Vagina (tissue), 2 donors: ENCODE data around the gene AP3D1. TPM values are rescaled to one million over a fixed set of nuclear protein-coding genes. Genes with fewer than 3 reads are reported as not detected.

Experiments
- DNase-seq, 2 donors: peaks; one replicate each; pipeline ENCODE4 v3.0.0-alpha.2; 2017; ENCODE audit errors: extremely low spot score in 2 of 2
- H3K27ac ChIP-seq: fragments of 200-600 bp; sonication (generic); one replicate; pipeline ENCODE4 v1.5.1; 2019
- H3K27me3 ChIP-seq: fragments of 200-600 bp; sonication (generic); one replicate; pipeline ENCODE4 v1.5.1; 2019
- H3K36me3 ChIP-seq, 2 donors: fragments of 200-600 bp; sonication (generic); one replicate each; pipeline ENCODE4 v1.5.1; 2017 to 2019
- H3K4me1 ChIP-seq: fragments of 200-600 bp; sonication (generic); one replicate; pipeline ENCODE4 v1.5.1; 2019
- H3K4me3 ChIP-seq, 2 donors: fragments of 200-600 bp; sonication (generic); 1 replicate in 1 of 2; 2 replicates in 1 of 2; pipeline ENCODE4 v1.5.1; 2016 to 2019
- H3K9me3 ChIP-seq: fragments of 200-600 bp; sonication (generic); one replicate; pipeline ENCODE4 v1.5.1; 2019
- CTCF ChIP-seq, 3 experiments: fragments of 450-650 bp in 2 of 3; fragments of 200-600 bp in 1 of 3; sonication (generic) in 1 of 3; IDR thresholded peaks; one replicate each; pipeline ENCODE4 v1.5.1; 2017 to 2019; ENCODE audit warnings: antibody characterized with exemption in 3 of 3, mild to moderate bottlenecking in 2 of 3, moderate library complexity in 2 of 3
- POLR2A ChIP-seq, 2 donors: fragments of 450-650 bp; IDR thresholded peaks; one replicate each; pipeline ENCODE4 v1.6.1; 2017; ENCODE audit warnings: antibody characterized with exemption in 2 of 2, mild to moderate bottlenecking in 2 of 2, moderate library complexity in 2 of 2
- POLR2AphosphoS5 ChIP-seq, 2 donors: sonication (generic); formaldehyde crosslinking; IDR thresholded peaks; one replicate each; pipeline ENCODE4 v1.9.0; 2017; ENCODE audit warnings: antibody characterized with exemption in 2 of 2, mild to moderate bottlenecking in 2 of 2, low read depth in 1 of 2; ENCODE audit not compliant: insufficient read depth in 1 of 2
- intact Hi-C: fragments of 100-400 bp; cut with DNase I; formaldehyde crosslinking; loops from one replicate; pipeline ENCODE4 v1.15.1; 2023
- total RNA-seq: library from RNA; depleted of rRNA; stranded (reverse); fragments of >200 nt; gene quantifications from one replicate; pipeline ENCODE4 v1.2.3, GENCODE V29; 2016

AP3D1 gene
- total RNA-seq, 1 donor from 2014 or later = 62.9 TPM

GRCh38 chr19:2117215-2117960 lies 34.0 kb downstream of the AP3D1 start:
- TF ChIP-seq POLR2A (IDR thresholded peaks at IDR 0.05) = no peak
- TF ChIP-seq POLR2AphosphoS5 (IDR thresholded peaks at IDR 0.05; ENCODE audit: insufficient read depth in 1 of 2, low read depth in 1 of 2) = no peak
- no peak for TF ChIP-seq CTCF (IDR thresholded peaks at IDR 0.05)
- H3K36me3 ChIP-seq = peaks cover 0 to 97% of the 10 kb centered on the region in 2 donors
- H3K4me1 ChIP-seq = no peaks in the 10 kb centered on the region
- intact Hi-C loops = no loop called here
- H3K9me3 ChIP-seq = no peaks in the 10 kb centered on the region
- no peak for DNase-seq
- H3K27ac ChIP-seq = no peak overlapping the region
- no peaks in the 10 kb centered on the region for H3K27me3 ChIP-seq
- no peak overlapping the region for H3K4me3 ChIP-seq

DNA sequence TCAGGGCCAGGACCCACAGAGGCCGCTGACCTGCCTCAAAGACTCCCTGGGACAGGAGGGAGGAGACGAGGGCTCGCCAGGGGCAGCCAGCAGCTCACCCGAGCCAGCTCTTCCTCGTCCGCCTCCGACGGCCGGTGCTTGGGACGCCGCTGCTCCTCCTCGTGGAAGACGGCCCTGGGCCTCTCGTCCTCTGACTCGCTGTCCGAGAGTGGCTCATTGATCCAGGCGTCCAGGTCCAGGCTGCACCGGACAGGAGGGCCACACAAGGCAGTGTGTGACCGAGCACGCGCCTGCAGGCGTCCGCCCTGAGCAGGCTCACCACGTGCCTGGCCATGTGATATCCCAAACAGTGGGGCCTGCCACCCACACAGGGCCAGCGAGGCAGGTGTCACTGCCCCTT lies 34.9 kb downstream of the AP3D1 start:
- intact Hi-C loops = no loop called here

DNA sequence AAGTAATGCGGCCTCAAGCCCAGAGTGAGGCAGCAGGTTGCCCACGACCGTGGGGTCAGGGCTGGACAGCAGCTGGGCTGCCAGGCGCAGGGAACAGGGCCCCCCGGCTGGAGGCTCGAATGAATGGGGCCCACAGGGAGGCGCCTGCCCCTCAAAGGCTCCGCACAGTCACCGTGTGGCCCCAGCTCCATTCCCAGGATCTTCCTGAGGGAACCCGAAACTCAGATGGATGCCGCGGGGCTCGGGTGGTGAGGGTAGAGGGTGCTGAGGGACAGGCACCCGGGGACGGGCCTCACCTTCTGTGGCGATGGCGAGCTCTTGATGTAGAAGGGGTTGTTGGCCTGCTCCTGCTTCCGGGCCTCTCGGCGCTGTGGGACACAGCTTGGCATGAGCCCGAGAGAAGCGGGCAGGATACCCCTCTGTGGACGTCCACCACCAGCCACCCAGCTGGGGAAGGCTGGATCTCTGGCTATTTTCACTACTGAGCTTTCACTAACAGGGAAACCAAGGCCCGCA lies 35.4 kb downstream of the AP3D1 start:
- H3K4me1 ChIP-seq = no peaks in the 10 kb centered on the region
- H3K27me3 ChIP-seq = no peaks in the 10 kb centered on the region
- no peak for DNase-seq
- H3K4me3 ChIP-seq = no peak overlapping the region
- intact Hi-C loops = no loop called here
- H3K27ac ChIP-seq = no peak overlapping the region
- TF ChIP-seq POLR2AphosphoS5 (IDR thresholded peaks at IDR 0.05; ENCODE audit: insufficient read depth in 1 of 2, low read depth in 1 of 2) = no peak
- no peak for TF ChIP-seq POLR2A (IDR thresholded peaks at IDR 0.05)
- no peak for TF ChIP-seq CTCF (IDR thresholded peaks at IDR 0.05)
- peaks cover 0 to 97% of the 10 kb centered on the region in 2 donors for H3K36me3 ChIP-seq
- no peaks in the 10 kb centered on the region for H3K9me3 ChIP-seq

More for the DNA sequence above, 34.9 kb downstream of the AP3D1 start:
- no peak for DNase-seq
- TF ChIP-seq CTCF (IDR thresholded peaks at IDR 0.05) = no peak
- no peak for TF ChIP-seq POLR2A (IDR thresholded peaks at IDR 0.05)
- no peak for TF ChIP-seq POLR2AphosphoS5 (IDR thresholded peaks at IDR 0.05; ENCODE audit: insufficient read depth in 1 of 2, low read depth in 1 of 2)
- H3K36me3 ChIP-seq = peaks cover 0 to 97% of the 10 kb centered on the region in 2 donors
- no peaks in the 10 kb centered on the region for H3K27me3 ChIP-seq
- H3K9me3 ChIP-seq = no peaks in the 10 kb centered on the region
- H3K4me1 ChIP-seq = no peaks in the 10 kb centered on the region
- H3K27ac ChIP-seq = no peak overlapping the region
- H3K4me3 ChIP-seq = no peak overlapping the region

DNA sequence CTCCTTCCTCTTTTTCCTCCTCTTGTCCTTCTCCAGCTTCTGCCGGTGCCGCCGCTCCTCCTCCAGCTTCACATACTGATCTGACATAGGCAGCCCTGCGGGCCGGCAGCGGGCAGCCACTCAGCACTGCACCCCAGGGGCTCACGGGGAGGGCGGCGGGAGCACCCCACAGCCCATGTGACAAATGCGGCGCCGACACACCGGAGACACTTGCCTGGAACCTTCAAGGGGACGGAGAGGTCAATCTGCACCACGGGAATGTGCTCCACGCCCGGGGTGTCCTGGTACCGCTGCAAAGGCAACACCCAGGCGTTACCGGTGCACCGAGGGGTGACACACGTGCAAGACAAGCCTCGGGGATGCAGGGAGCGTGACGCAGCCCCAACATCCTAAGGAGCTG lies 36.0 kb downstream of the AP3D1 start:
- no peaks in the 10 kb centered on the region for H3K27me3 ChIP-seq
- H3K36me3 ChIP-seq = peaks cover 0 to 97% of the 10 kb centered on the region in 2 donors
- DNase-seq = no peak
- no peaks in the 10 kb centered on the region for H3K9me3 ChIP-seq
- no peak overlapping the region for H3K27ac ChIP-seq
- H3K4me3 ChIP-seq = no peak overlapping the region
- intact Hi-C loops = no loop called here
- TF ChIP-seq CTCF (IDR thresholded peaks at IDR 0.05) (no peak), POLR2AphosphoS5 (IDR thresholded peaks at IDR 0.05; ENCODE audit: insufficient read depth in 1 of 2, low read depth in 1 of 2) (no peak), POLR2A (IDR thresholded peaks at IDR 0.05) (no peak)
- no peaks in the 10 kb centered on the region for H3K4me1 ChIP-seq

DNA sequence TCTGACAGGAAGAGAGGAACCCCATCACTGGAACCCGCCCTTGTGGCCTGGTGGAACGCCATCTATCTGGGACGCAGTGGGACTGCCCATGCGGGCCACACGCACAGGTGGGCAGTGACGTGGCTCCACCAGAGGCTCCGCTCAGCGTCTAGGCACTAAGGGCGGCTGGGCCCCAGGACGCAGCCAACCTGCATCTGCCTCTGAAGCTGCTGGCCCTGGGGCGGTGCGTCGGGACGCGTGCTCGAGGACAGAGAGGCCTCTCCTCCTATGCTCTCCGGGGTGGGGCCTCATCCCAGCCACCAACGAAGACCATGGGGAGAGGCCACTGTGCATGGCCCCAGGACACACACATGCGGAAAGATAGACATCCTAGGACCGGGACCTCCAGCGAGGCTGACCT lies 36.5 kb downstream of the AP3D1 start:
- no peaks in the 10 kb centered on the region for H3K4me1 ChIP-seq
- no peaks in the 10 kb centered on the region for H3K9me3 ChIP-seq
- H3K4me3 ChIP-seq = no peak overlapping the region
- DNase-seq = no peak
- peaks cover 2 to 97% of the 10 kb centered on the region in 2 donors for H3K36me3 ChIP-seq
- no peaks in the 10 kb centered on the region for H3K27me3 ChIP-seq
- intact Hi-C loops = no loop called here
- H3K27ac ChIP-seq = no peak overlapping the region
- TF ChIP-seq POLR2A (IDR thresholded peaks at IDR 0.05) = no peak
- TF ChIP-seq CTCF (IDR thresholded peaks at IDR 0.05) = no peak
- no peak for TF ChIP-seq POLR2AphosphoS5 (IDR thresholded peaks at IDR 0.05; ENCODE audit: insufficient read depth in 1 of 2, low read depth in 1 of 2)
